ENCODE data around the gene SYNGR3. TPM values are rescaled to one million over a fixed set of nuclear protein-coding genes. Genes with fewer than 3 reads are reported as not detected.

The SYNGR3 gene
- polyA plus RNA-seq, 1 donor from 2014 or later, result 61.0 TPM

DNA sequence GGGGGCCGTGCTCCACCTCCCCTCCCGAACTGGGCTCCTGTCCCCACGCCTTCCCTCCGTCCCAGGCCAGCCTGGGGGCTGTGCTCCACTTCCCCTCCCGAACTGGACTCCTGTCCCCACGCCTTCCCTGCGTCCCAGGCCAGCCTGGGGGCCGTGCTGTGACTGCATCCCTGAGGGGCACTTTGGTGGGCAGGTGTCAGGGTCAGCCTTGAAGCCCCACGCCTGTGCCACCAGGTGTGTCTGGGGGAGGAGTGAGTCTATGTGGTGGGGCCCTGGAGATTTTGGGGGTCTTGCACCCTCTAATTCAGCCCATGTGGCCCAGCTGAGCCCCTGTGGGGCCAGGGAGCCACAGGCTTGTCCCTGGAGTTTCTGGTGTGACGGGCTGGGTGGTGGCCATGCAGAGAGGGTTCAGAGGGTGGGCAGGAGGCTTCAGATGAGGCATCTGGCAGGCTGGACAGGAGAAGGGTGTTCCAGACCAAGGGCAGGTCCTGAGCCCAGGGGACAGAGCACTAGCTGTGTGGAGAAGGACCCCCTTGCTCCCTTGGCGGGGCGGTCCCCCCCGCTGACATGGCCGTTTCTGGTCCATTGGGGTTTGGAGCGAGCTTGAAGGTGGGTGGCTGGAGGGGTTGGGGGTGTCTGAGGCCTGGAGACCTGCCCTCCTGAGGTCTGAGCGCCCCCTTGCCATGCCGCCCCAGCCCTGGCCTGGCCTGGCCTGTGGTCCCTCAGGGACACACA, 45.1 kb downstream of the SYNGR3 start:
- H3K4me3 ChIP-seq (ENCODE audit: low read length), result no peak overlapping the region
- H3K9me3 ChIP-seq (ENCODE audit: low read length), result no peaks in the 10 kb centered on the region
- H3K27me3 ChIP-seq (ENCODE audit: insufficient read depth, low read depth, low read length), result no peaks in the 10 kb centered on the region
- no peaks in the 10 kb centered on the region for H3K79me2 ChIP-seq (replicated peaks; ENCODE audit: insufficient read depth, low read length)
- H3K36me3 ChIP-seq (ENCODE audit: insufficient read depth, low read length), result no peaks in the 10 kb centered on the region
- no peaks in the 10 kb centered on the region for H4K20me1 ChIP-seq (ENCODE audit: insufficient read depth)
- H3K27ac ChIP-seq (ENCODE audit: low read length), result no peak overlapping the region
- no peak overlapping the region for H3K9ac ChIP-seq (ENCODE audit: low read length)
- no peak overlapping the region for H3K4me2 ChIP-seq (ENCODE audit: low read length)
- no peak overlapping the region for H2AFZ ChIP-seq (ENCODE audit: low read depth, low read length)
- no peaks in the 10 kb centered on the region for H3F3A ChIP-seq (ENCODE audit: insufficient read depth, low read length, poor library complexity, severe bottlenecking)
- H3K9me2 ChIP-seq (ENCODE audit: insufficient read depth, low read length), result no peaks in the 10 kb centered on the region
- TF ChIP-seq, protein P1, sequence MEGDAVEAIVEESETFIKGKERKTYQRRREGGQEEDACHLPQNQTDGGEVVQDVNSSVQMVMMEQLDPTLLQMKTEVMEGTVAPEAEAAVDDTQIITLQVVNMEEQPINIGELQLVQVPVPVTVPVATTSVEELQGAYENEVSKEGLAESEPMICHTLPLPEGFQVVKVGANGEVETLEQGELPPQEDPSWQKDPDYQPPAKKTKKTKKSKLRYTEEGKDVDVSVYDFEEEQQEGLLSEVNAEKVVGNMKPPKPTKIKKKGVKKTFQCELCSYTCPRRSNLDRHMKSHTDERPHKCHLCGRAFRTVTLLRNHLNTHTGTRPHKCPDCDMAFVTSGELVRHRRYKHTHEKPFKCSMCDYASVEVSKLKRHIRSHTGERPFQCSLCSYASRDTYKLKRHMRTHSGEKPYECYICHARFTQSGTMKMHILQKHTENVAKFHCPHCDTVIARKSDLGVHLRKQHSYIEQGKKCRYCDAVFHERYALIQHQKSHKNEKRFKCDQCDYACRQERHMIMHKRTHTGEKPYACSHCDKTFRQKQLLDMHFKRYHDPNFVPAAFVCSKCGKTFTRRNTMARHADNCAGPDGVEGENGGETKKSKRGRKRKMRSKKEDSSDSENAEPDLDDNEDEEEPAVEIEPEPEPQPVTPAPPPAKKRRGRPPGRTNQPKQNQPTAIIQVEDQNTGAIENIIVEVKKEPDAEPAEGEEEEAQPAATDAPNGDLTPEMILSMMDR (IDR thresholded peaks at IDR 0.05; ENCODE audit: poor library complexity, severe bottlenecking), result no peak
- TF ChIP-seq TAF1 (IDR thresholded peaks at IDR 0.05; ENCODE audit: low read depth) (no peak), EP300 (conservative IDR thresholded peaks at IDR 0.05; ENCODE audit: poor library complexity, severe bottlenecking) (no peak), RAD21 (conservative IDR thresholded peaks at IDR 0.05) (no peak), MXI1 (conservative IDR thresholded peaks at IDR 0.05; ENCODE audit: poor library complexity, severe bottlenecking) (no peak), POLR2AphosphoS5 (IDR thresholded peaks at IDR 0.05) (no peak), EZH2 (IDR thresholded peaks at IDR 0.05; ENCODE audit: borderline replicate concordance, insufficient read depth, low read length, poor library complexity, severe bottlenecking) (no peak), SMC3 (conservative IDR thresholded peaks at IDR 0.05; ENCODE audit: poor library complexity) (no peak)
- TF ChIP-seq, protein P2, sequence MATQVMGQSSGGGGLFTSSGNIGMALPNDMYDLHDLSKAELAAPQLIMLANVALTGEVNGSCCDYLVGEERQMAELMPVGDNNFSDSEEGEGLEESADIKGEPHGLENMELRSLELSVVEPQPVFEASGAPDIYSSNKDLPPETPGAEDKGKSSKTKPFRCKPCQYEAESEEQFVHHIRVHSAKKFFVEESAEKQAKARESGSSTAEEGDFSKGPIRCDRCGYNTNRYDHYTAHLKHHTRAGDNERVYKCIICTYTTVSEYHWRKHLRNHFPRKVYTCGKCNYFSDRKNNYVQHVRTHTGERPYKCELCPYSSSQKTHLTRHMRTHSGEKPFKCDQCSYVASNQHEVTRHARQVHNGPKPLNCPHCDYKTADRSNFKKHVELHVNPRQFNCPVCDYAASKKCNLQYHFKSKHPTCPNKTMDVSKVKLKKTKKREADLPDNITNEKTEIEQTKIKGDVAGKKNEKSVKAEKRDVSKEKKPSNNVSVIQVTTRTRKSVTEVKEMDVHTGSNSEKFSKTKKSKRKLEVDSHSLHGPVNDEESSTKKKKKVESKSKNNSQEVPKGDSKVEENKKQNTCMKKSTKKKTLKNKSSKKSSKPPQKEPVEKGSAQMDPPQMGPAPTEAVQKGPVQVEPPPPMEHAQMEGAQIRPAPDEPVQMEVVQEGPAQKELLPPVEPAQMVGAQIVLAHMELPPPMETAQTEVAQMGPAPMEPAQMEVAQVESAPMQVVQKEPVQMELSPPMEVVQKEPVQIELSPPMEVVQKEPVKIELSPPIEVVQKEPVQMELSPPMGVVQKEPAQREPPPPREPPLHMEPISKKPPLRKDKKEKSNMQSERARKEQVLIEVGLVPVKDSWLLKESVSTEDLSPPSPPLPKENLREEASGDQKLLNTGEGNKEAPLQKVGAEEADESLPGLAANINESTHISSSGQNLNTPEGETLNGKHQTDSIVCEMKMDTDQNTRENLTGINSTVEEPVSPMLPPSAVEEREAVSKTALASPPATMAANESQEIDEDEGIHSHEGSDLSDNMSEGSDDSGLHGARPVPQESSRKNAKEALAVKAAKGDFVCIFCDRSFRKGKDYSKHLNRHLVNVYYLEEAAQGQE (IDR thresholded peaks at IDR 0.05; ENCODE audit: borderline replicate concordance), result no peak

DNA sequence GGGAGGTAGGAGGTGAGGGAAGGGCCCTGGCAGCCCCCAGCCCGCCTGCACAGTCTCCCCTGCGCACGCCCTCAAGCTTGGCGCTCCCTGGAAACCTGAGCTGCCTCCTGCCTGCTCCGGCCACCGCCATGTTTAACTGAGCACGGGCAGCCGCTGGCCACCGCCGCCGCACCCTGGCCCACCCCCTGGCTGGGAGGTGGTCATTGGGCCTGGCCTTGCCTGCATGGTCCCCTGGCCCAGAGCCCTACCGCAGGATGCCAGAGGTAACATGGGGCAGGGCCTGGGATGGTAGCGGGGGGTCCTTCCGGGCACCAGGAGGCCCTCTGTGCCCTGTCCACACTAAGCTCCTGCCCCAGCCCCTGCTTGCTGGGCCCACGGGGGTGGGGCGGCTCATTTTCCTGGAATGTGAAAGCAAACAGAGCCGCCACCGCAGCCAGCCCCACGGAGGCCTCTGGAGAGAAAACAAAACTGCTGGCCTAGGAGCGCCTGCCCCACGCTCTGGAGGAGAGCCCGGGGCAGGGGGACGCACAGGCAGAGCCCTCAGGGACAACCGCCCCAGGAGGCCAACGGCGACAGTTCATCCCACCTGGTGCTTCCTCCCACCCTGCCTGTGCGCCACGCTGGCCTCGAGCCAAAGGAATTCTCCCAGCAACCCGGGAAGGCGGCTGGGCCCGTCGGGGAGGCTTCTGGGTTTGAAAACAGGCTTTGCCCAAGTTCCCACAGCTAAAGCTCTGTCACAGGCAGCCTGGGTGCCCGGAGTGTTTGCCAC, 45.8 kb downstream of the SYNGR3 start:
- no peak overlapping the region for H3K4me3 ChIP-seq (ENCODE audit: low read length)
- H3K27ac ChIP-seq (ENCODE audit: low read length), result no peak overlapping the region
- H3K9ac ChIP-seq (ENCODE audit: low read length), result no peak overlapping the region
- TF ChIP-seq POLR2AphosphoS5 (IDR thresholded peaks at IDR 0.05), result no peak
- TF ChIP-seq TAF1 (IDR thresholded peaks at IDR 0.05; ENCODE audit: low read depth), result no peak
- TF ChIP-seq RAD21 (conservative IDR thresholded peaks at IDR 0.05), result no peak
- TF ChIP-seq SMC3 (conservative IDR thresholded peaks at IDR 0.05; ENCODE audit: poor library complexity), result no peak
- TF ChIP-seq, protein P1 (IDR thresholded peaks at IDR 0.05; ENCODE audit: poor library complexity, severe bottlenecking), result no peak
- TF ChIP-seq, protein P2 (IDR thresholded peaks at IDR 0.05; ENCODE audit: borderline replicate concordance), result no peak
- no peaks in the 10 kb centered on the region for H3K9me3 ChIP-seq (ENCODE audit: low read length)
- H3K36me3 ChIP-seq (ENCODE audit: insufficient read depth, low read length), result no peaks in the 10 kb centered on the region
- no peaks in the 10 kb centered on the region for H3K9me2 ChIP-seq (ENCODE audit: insufficient read depth, low read length)
- H2AFZ ChIP-seq (ENCODE audit: low read depth, low read length), result no peak overlapping the region
- H4K20me1 ChIP-seq (ENCODE audit: insufficient read depth), result no peaks in the 10 kb centered on the region
- no peaks in the 10 kb centered on the region for H3K79me2 ChIP-seq (replicated peaks; ENCODE audit: insufficient read depth, low read length)
- no peaks in the 10 kb centered on the region for H3K27me3 ChIP-seq (ENCODE audit: insufficient read depth, low read depth, low read length)
- H3F3A ChIP-seq (ENCODE audit: insufficient read depth, low read length, poor library complexity, severe bottlenecking), result no peaks in the 10 kb centered on the region
- H3K4me2 ChIP-seq (ENCODE audit: low read length), result no peak overlapping the region
